T-helper 1 cell (primary cell): ENCODE measurements around the gene ACO1.

Experiments
- DNase-seq, 5 donors: peaks; one replicate each; pipeline ENCODE4 v3.0.0-alpha.2; 2012 to 2020

ACO1 gene

GRCh38 chr9:32501868-32502267 is 117.4 kb downstream of the ACO1 start:
- DNase-seq = no peak

GRCh38 chr9:32502464-32502863 is 118.0 kb downstream of the ACO1 start:
- no peak for DNase-seq

- DNase-seq = no peak
Observed at GRCh38 chr9:32503008-32503407, 118.6 kb downstream of the ACO1 start.
